IPS-NIHi11 (cell line): ENCODE data around the gene RANBP3L.
"Not testable (repeated sequence)": the region's sequence is repeated elsewhere in the genome, so short reads cannot be mapped to it uniquely, and the experiment has no call there.

Experiments used
- DNase-seq: peaks from one replicate; pipeline ENCODE4 v3.0.0; 2012; ENCODE audit warnings: mixed read lengths, low spot score

RANBP3L gene

DNA sequence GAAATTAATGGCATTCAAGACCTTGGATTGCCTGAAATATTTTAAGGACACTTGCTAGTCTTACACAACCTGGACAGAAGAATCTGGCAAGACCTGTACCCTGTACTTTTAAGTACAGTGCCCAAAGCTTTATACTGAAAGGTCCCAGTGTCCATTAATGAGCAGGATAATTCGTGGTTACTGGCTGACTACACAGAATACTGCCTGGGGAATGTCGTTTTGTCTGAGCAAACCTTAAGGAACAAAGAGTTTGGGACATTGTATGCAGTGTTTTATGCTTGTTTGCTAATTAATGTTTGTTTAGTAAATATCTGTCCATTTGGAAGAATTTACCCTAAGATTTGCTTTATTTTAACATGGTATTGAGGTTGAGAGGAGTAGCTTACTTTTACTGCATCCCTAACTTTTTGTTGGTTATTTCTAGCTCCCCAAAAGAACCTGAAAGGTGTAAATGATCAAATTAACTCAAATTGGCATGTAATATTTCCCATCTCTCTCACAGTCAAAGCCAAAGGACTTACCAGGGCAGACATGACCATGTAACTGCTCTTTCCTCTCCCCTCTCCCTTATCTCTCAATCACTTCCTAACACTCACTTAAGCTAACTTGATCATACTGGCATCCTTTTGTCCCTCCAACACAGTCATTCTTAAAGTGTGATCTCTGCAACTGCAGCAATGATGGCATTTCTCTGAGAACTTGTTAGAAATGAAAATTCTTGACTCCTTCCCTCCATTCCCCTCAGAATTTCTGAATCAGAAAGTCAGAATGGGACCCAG, 15.7 kb downstream of the RANBP3L start:
- DNase-seq: no peak

DNA sequence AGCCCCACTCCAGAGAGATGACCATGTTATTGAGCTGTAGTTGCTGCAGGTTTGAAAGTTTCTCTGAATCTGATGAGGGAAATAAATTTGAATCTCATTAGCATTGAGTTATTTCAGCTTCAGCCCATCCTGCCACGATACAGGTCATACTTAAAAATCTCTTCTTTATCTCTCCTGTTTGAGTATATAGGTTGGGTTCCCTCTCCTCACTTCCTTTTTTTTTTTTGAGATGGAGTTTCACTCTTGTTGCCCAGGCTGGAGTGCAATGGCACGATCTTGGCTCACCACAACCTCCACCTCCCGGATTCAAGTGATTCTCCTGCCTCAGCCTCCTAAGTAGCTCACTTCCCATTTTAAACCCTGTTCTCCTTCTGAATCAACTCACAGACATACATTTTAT, 17.9 kb downstream of the RANBP3L start:
- DNase-seq: not testable (repeated sequence)

DNA sequence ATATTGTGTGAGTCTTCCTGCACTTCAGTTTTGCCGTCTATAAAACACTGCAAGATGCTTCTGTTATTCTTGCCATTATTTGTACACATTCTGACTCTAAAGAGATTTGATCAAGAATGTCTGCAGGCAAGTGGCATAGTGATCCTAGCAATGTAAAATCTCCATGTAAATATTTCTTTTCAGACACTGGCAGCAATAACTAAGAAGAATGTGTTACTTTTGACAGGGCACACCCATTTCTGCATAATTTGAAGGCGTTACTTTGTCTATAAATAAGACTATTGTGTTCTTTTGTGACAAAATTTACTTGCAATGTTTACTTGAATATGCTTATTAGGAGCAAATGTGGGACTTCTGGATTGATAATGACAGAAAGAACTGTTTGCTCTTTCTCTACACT, 20.1 kb downstream of the RANBP3L start:
- DNase-seq: no peak

DNA sequence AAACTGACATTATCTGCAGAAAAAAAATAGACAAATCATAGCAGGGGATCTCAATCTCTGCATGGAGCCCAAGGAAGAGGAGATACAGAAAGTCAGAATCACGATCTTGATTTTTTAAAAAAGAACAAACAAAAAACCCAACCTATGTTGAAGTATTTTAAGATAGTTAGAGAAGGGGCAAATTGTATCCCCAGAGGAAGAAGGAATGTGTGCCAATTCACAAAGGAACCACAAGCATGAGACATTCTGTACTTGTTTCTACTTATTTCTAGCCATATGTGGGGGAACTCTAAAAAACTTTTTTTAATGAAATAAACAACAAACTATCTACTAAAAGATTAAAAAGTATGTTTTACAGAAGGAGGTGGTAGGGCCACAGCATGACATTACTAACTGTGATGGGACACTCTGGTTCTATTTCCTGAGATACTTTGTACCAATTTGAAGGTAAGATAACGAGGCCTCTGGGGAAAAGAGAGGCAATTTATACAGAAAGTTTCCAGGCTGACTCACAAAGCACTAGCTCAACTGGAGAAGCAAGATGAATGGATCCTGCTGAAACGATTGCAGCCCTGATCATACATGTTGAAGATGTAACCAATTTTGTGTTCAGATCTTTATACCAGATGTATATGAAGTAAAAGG, 22.5 kb downstream of the RANBP3L start:
- no peak for DNase-seq

- no peak for DNase-seq
These were observed 24.1 kb downstream of the RANBP3L start for GRCh38 chr5:36277521-36278176.

- DNase-seq: no peak
These were observed 24.8 kb downstream of the RANBP3L start for GRCh38 chr5:36276864-36277263.

DNA sequence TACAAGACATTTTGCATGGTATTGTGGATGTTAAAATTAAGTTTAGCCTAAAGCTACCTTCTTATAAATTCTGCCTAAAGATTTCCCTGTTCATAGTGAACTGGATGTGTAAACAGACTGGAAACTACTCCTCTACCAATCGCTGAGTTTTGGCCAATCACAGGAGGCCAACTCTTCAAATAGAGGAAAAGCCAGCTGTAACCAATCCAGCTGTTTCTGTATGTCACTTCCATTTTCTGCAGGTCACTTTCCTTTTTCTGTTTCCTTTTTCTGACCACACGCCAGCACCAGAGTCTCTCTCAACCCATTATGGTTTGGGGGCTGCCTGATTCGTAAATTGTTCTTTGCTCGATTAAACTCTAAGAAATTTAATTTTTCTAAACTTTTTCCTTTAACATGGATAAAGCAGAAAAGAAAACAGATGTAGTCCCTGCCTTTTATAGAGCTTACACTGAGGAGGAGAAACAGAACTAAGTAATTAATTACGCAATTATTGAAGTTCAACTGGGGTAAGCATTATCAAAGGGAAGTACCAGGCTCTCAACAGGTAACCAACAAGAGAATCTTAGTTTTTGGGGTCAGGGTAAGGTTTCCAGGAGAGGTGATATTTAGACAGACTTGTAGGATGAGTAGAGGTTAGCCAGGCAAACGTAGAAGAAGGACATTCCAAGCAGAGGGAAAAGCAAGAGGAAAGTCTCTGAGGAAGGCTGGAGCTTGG, 27.7 kb downstream of the RANBP3L start:
- no peak for DNase-seq

GRCh38 chr5:36272136-36272690, 29.5 kb downstream of the RANBP3L start:
- DNase-seq: no peak

DNA sequence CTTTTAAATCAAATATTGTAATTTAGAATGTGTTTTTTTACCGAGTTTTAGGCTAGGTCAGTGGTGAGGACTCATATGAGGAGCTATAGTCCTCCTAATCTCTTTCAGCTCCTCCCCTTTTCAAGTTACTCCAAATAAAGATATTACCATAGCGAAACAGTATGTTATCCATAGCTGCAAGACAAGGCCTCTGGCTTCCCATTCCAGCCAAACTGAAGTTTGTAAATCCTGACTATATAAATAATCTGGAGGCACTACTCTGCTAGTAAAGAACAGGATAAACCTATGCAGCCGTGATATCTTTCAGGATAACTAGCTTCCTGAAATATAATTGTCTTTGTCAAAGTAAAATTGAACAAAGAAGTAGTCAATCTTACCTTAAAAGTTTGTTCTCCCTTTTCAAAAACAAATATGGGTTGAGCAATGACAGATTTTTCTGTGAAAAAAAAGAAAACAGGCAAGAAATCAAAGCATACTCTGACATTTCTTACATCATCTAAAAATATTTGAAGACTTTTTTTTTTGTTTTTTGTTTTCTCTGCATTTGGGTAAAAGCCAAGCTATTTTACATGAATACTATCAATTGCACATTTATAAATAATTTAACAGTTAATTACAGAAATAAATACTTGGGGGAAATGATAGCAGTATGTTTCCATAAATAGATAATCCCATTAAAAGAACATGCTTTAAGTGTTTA, 30.7 kb downstream of the RANBP3L start:
- DNase-seq: no peak

DNA sequence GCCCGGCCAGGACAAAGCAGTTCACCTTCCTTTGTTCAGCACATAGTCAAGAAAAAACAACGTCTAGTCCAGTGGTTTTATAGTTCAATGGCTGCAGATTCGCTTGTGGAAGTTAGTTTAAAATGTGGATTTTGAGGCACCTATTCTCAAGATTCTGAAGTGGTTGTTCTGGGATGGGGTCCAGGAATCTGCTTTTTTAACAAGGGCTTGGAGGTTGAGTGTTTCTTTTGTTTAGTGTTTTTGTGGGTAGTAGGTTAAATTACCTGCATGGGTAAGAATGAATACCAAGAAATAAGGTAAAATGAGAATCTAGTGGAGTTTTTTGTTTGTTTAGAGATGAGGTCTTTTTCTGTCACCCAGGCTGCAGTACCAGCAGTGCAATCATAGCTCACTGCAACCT, 31.5 kb downstream of the RANBP3L start:
- DNase-seq: no peak

DNA sequence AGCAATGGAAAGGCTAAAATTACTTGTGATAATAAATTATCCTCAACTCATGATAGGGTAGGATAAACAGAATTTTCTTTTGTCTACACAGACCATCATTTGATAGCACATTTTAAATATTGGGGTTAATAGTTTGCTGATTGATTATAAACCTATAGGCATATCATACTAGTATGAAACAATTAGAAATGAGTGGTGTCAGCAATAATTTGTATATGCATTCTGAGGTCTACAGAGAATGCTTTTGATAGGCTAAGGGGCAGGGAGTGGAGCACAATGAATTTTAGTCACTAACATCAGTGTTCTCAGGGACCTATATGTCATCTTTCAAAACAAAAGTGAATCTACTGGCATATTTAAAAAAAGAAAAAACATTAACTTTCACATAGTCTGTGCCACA, 32.2 kb downstream of the RANBP3L start:
- no peak for DNase-seq

GRCh38 chr5:36267905-36268304, 33.8 kb downstream of the RANBP3L start:
- no peak for DNase-seq

GRCh38 chr5:36264202-36264760, 37.4 kb downstream of the RANBP3L start:
- no peak for DNase-seq

GRCh38 chr5:36261186-36261585, 40.5 kb downstream of the RANBP3L start:
- DNase-seq: no peak

DNA sequence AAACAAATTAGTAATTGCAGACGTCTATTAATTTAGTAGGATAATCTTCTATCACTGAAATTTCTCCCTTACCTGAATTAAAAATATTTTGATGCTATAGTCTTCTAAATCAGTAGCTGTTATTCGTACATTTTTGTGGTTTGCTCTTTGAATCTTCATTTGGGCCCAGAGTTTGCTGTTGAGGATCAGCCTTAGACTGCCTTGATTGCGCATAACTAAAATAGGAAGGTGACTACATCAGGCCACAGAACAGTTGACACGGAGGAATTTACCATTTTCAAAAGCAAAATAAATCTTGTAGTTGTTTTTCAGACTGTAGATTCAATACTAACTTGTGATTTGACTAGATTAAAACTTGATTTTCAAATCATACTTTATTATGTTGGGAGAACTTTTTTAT, 48.1 kb downstream of the RANBP3L start:
- DNase-seq: no peak

GRCh38 chr5:36252722-36253365, 48.9 kb downstream of the RANBP3L start:
- DNase-seq: no peak

DNA sequence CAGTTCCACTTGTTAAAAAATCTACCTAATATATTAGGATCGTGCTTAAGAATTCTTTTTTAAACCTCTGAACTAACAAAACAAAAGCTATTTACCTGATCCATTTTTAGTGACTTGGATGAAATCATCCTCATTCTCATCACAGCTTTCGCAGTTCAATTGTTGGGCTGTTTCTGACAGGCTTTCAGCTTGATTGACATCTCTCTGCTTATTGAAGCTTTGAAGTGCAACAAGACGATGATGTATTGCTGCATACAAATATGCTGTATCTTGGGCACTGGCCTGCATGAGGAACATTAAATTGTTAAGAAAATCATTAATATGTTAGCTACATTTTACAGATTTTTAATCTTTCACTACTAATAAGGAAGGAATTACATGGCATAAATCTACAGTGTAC, 50.5 kb downstream of the RANBP3L start:
- DNase-seq: no peak

DNA sequence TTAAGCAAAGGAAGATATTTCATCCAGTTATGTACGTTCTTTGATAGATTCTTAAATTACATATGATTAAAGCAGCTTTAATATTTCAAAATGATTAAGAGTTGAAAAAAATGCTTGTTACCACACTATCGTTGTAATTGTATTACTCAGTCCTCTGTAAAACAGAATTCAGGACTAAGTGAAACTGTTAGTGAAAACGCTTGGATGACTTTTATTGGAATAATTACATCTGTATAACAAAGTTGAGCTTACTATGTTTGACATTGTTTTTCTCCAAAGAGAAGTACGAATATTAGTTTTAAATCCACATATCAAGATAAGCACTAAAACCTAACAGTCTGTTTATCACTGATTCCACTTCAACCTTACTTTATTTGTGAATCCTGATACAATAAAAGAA, 51.3 kb downstream of the RANBP3L start:
- no peak for DNase-seq

- no peak for DNase-seq
These were observed 55.5 kb downstream of the RANBP3L start for GRCh38 chr5:36246036-36246800.

DNA sequence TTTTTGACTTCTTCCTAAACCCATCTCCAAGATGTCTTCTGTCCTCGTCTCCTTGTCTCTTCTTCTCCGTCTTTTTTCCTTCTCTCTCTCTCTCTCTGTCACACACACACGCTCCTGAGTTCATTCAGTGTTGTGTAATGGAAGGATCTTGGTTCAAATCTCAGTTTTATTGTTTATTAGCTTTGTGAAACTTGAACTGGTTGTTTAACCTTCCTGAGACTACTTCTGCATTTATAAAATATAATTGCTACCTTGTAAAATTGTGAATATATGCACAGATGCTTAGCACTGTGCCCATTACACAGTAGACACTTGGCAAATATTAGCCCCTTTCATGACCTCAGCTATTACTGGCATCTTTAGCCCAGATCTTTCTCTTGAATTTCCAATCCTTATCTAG, 57.6 kb downstream of the RANBP3L start:
- DNase-seq: no peak
